H1 (cell line): Measurements from ENCODE around the gene FBXL14. TPM values are rescaled to one million over a fixed set of nuclear protein-coding genes. Genes with fewer than 3 reads are reported as not detected.

Experiments used
- BACH1 ChIP-seq: IDR thresholded peaks from 2 replicates; pipeline ENCODE4 v1.6.1; 2012; ENCODE audit warnings: low read length, improper control_type of control experiment
- CHD7 ChIP-seq: fragments of 300-600 bp; sonication (generic); IDR thresholded peaks from 2 replicates; pipeline ENCODE4 v1.7.1; 2012; ENCODE audit warnings: low read length, moderate library complexity, mild to moderate bottlenecking, inconsistent platforms; ENCODE audit not compliant: insufficient replicate concordance
- CTCF ChIP-seq, 3 experiments: IDR thresholded peaks; 1 replicate in 2 of 3; 2 replicates in 1 of 3; pipeline versions ENCODE4 v1.5.1 to v1.6.1; 2011; ENCODE audit warnings: low read length in 3 of 3, mild to moderate bottlenecking in 3 of 3, inconsistent platforms in 2 of 3, low read depth in 1 of 3, moderate library complexity in 1 of 3; ENCODE audit not compliant: insufficient read depth in 1 of 3; ENCODE audit errors: control extremely low read depth in 1 of 3
- NANOG ChIP-seq: IDR thresholded peaks from 2 replicates; pipeline ENCODE4 v1.6.1; 2011; ENCODE audit warnings: low read length, low read depth, mild to moderate bottlenecking, inconsistent platforms; ENCODE audit not compliant: insufficient read depth, poor library complexity, severe bottlenecking
- RAD21 ChIP-seq, 2 experiments: IDR thresholded peaks in 1 of 2; conservative IDR thresholded peaks in 1 of 2; 2 replicates each; pipeline ENCODE4 v1.6.1; 2011; ENCODE audit warnings: low read depth in 2 of 2, low read length in 2 of 2, improper control_type of control experiment in 1 of 2, inconsistent platforms in 1 of 2, mild to moderate bottlenecking in 1 of 2, moderate library complexity in 1 of 2
- SP1 ChIP-seq: IDR thresholded peaks from 2 replicates; pipeline ENCODE4 v1.6.1; 2011; ENCODE audit warnings: low read depth, low read length
- SUZ12 ChIP-seq: fragments of 200-600 bp; sonication (generic); IDR thresholded peaks from 2 replicates; pipeline ENCODE4 v1.6.1; 2012; ENCODE audit warnings: mild to moderate bottlenecking, inconsistent platforms, low read length, moderate library complexity, mixed read lengths
- polyA plus RNA-seq, 7 experiments: library from polyadenylated mRNA; depleted of rRNA in 3 of 7; stranded (reverse) in 5 of 7; unstranded in 2 of 7; fragments of >200 nt in 5 of 7; fragments of 200-250 nt in 2 of 7; gene quantifications; 1 replicate in 5 of 7; 2 replicates in 1 of 7; 4 replicates in 1 of 7; pipeline versions ENCODE4 v1.2.1 to v1.2.3, GENCODE V29; 2011 to 2013; ENCODE audit warnings: missing spikeins in 2 of 7, mixed read lengths in 2 of 7
- total RNA-seq: library from RNA; stranded (reverse); fragmentation: NEBNext Ultra II Directional; extraction: Animal tissue kit (Norgen Biotek cat#: 25700); gene quantifications from 2 replicates; pipeline ENCODE4 v1.2.1, GENCODE V29; 2021

FBXL14 gene
- total and polyA plus RNA-seq, 2 of the 8 experiments (the other 6 are each of a cell fraction or from before 2014, with no cell fraction given): 5.5 to 9.6 TPM

GRCh38 chr12:1590221-1590979, 4.0 kb downstream of the FBXL14 start (continued):
- TF ChIP-seq CHD7 (no peak), SP1 (peak; percentile 61; the same call in 1 of the 2 replicates), SUZ12 (peak; percentile 64; the same call in 1 of the 2 replicates), BACH1 (no peak), NANOG (no peak), RAD21 (IDR thresholded peaks at IDR 0.05 in 1 of 2, conservative IDR thresholded peaks at IDR 0.05 in 1 of 2; ENCODE audit: low read depth in 2 of 2, low read length in 2 of 2) (no peak), CTCF (IDR thresholded peaks at IDR 0.05; ENCODE audit: control extremely low read depth in 1 of 3, insufficient read depth in 1 of 3, low read depth in 1 of 3, low read length in 3 of 3) (no peak)
